Measurements from ENCODE around the gene RIN2. TPM values are rescaled to one million over a fixed set of nuclear protein-coding genes. Genes with fewer than 3 reads are reported as not detected.
A peak's percentile ranks its signal among the peaks of the same experiment; 100 is the strongest.

The RIN2 gene
- total RNA-seq, 1 experiment from 2014 or later = 1.5 TPM

DNA sequence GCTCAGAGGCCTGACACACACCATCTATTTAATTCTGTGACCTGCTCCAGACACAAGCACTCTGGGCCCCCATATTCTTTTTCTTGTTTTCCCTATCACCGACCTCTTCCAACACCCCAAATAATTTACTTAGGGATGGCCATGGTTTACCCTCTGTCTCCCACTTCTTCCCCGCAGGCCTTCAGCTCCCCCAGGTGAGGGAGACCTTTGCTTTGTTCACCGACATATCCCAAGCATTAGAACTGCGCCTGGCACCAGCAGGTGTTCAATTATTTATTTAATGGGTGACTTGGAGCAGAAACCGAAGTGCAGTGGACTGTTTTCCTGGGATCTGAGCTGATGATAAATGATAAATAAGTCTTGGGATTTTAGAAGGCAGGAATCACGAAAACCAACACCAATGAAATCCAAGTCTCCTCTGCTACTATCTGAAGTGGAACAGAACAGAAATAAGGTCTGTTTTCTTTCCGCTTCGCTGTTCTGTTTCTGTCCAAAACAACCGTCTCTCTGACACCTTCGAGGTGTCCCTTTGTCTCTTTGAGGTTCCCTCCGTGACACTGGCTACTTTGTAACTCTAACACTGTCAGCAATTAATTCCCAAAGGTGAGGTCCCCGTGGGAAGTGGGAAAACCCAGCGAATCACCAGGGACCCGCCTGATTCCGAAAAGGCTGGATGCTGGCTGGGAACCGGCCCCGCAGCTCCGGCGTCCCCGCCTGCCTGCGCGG, 1.1 kb upstream of the RIN2 start:
- POLR2A ChIA-PET = no interaction called here
- no peaks in the 10 kb centered on the region for H4K20me1 ChIP-seq (ENCODE audit: insufficient read depth)
- intact Hi-C loops (cut with micrococcal nuclease) = no loop called here
- RAD21 ChIA-PET (ENCODE audit: low non-redundant PET in 1 of 2, low total read pairs in 2 of 2, uncharacterized antibody in 2 of 2, unreplicated experiment in 2 of 2) = no interaction called here
- peak overlapping the region; percentile 74 for H2AFZ ChIP-seq (ENCODE audit: low read depth, low read length, poor library complexity, severe bottlenecking)
- no peaks in the 10 kb centered on the region for H3K9me3 ChIP-seq (ENCODE audit: control insufficient read depth in 1 of 2, insufficient read depth in 1 of 2, low read depth in 1 of 2, low read length in 2 of 2)
- TF ChIP-seq ZNF274 (IDR thresholded peaks at IDR 0.05; ENCODE audit: low read depth, low read length) = no peak
- peak; percentile 32; the same call in 1 of the 2 replicates for TF ChIP-seq RAD21 (IDR thresholded peaks at IDR 0.05; ENCODE audit: low read depth)
- no peak for TF ChIP-seq POLR2AphosphoS5 (IDR thresholded peaks at IDR 0.05; ENCODE audit: low read depth, low read length)
- no peak for TF ChIP-seq ZFX (IDR thresholded peaks at IDR 0.05)
- no peak for TF ChIP-seq JUND (IDR thresholded peaks at IDR 0.05)
- TF ChIP-seq, protein P1, sequence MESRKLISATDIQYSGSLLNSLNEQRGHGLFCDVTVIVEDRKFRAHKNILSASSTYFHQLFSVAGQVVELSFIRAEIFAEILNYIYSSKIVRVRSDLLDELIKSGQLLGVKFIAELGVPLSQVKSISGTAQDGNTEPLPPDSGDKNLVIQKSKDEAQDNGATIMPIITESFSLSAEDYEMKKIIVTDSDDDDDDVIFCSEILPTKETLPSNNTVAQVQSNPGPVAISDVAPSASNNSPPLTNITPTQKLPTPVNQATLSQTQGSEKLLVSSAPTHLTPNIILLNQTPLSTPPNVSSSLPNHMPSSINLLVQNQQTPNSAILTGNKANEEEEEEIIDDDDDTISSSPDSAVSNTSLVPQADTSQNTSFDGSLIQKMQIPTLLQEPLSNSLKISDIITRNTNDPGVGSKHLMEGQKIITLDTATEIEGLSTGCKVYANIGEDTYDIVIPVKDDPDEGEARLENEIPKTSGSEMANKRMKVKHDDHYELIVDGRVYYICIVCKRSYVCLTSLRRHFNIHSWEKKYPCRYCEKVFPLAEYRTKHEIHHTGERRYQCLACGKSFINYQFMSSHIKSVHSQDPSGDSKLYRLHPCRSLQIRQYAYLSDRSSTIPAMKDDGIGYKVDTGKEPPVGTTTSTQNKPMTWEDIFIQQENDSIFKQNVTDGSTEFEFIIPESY (IDR thresholded peaks at IDR 0.05; ENCODE audit: extremely low read depth, insufficient replicate concordance, low read length) = no peak
- DNase-seq (ENCODE audit: low read depth, low spot score) (no peak), ATAC-seq (no peak)
- H3K9ac ChIP-seq (ENCODE audit: low read length) = peak overlapping the region; percentile 65
- no peaks in the 10 kb centered on the region for H3K79me2 ChIP-seq (ENCODE audit: insufficient read depth, low read length)
- H3K4me2 ChIP-seq (ENCODE audit: low read length) = peak overlapping the region; percentile 99
- peak overlapping the region; percentile 51; the same call in 1 of the 2 replicates for H3K27ac ChIP-seq (ENCODE audit: low read depth, low read length)
- BruUV-seq (replicated peaks) = no TSS peak
- no peaks in the 10 kb centered on the region for H3K36me3 ChIP-seq (ENCODE audit: control insufficient read depth in 1 of 2, insufficient read depth in 2 of 2, low read length in 2 of 2)
- peaks cover 6 to 18% of the 10 kb centered on the region in 2 experiments for H3K4me1 ChIP-seq (ENCODE audit: control insufficient read depth in 1 of 2, insufficient read depth in 2 of 2, low read length in 2 of 2)
- CTCF ChIA-PET = no interaction called here
- peak overlapping the region; percentile 72 to 83 for H3K4me3 ChIP-seq (replicated peaks in 1 of 2; ENCODE audit: low read depth in 1 of 2, low read length in 2 of 2)
- no peaks in the 10 kb centered on the region for H3K9me2 ChIP-seq (ENCODE audit: insufficient read depth)
- no peaks in the 10 kb centered on the region for H3K27me3 ChIP-seq (ENCODE audit: insufficient read depth, low read length)

Data from HCT116 (cell line).